Mesenchymal stem cell (in vitro differentiated cells and primary cell): ENCODE results near the gene SPHK1.
"Not testable (repeated sequence)": the region's sequence is repeated elsewhere in the genome, so short reads cannot be mapped to it uniquely, and the experiment has no call there.

Experiments
- DNase-seq: peaks from one replicate; pipeline ENCODE4 v3.0.0-alpha.2; 2013
- H2AFZ ChIP-seq: one replicate; pipeline ENCODE4 v1.6.1; 2013; ENCODE audit warnings: low read depth, mild to moderate bottlenecking, control low read depth, inconsistent platforms, low read length, moderate library complexity
- H2AK5ac ChIP-seq: 2 replicates; pipeline ENCODE4 v1.6.1; 2013; ENCODE audit warnings: low read length, moderate library complexity, mild to moderate bottlenecking, inconsistent platforms; ENCODE audit not compliant: severe bottlenecking
- H2BK120ac ChIP-seq: one replicate; pipeline ENCODE4 v1.6.1; 2013; ENCODE audit warnings: low read depth, mild to moderate bottlenecking, inconsistent platforms, low read length, moderate library complexity
- H2BK12ac ChIP-seq, 2 experiments: one replicate each; pipeline ENCODE4 v1.6.1; 2013; ENCODE audit warnings: inconsistent platforms in 2 of 2, low read length in 2 of 2, mild to moderate bottlenecking in 2 of 2, moderate library complexity in 2 of 2, control low read depth in 1 of 2
- H2BK15ac ChIP-seq: one replicate; pipeline ENCODE4 v1.6.1; 2013; ENCODE audit warnings: mild to moderate bottlenecking, low read depth, inconsistent platforms; ENCODE audit not compliant: poor library complexity, severe bottlenecking
- H2BK5ac ChIP-seq: 2 replicates; pipeline ENCODE4 v1.6.1; 2013; ENCODE audit warnings: low read depth, mild to moderate bottlenecking, low read length, control low read depth, inconsistent platforms; ENCODE audit not compliant: poor library complexity, severe bottlenecking
- H3K14ac ChIP-seq, 2 experiments: one replicate each; pipeline ENCODE4 v1.6.1; 2013; ENCODE audit warnings: inconsistent platforms in 2 of 2, low read length in 2 of 2, control low read depth in 1 of 2, mild to moderate bottlenecking in 1 of 2, moderate library complexity in 1 of 2
- H3K18ac ChIP-seq, 2 experiments: one replicate each; pipeline ENCODE4 v1.6.1; 2013; ENCODE audit warnings: inconsistent platforms in 2 of 2, low read length in 2 of 2, control low read depth in 1 of 2, low read depth in 1 of 2, mild to moderate bottlenecking in 1 of 2
- H3K23ac ChIP-seq, 2 experiments: one replicate each; pipeline ENCODE4 v1.6.1; 2013; ENCODE audit warnings: inconsistent platforms in 2 of 2, low read length in 2 of 2, mild to moderate bottlenecking in 2 of 2, moderate library complexity in 2 of 2, control low read depth in 1 of 2
- H3K27ac ChIP-seq: 2 replicates; pipeline ENCODE4 v1.5.1; 2013; ENCODE audit warnings: mild to moderate bottlenecking, moderate library complexity, low read length, control low read depth, inconsistent platforms; ENCODE audit not compliant: poor library complexity, severe bottlenecking
- H3K27me3 ChIP-seq, 2 experiments: 2 replicates each; pipeline versions ENCODE4 v1.6.1 to v1.7.0; 2013; ENCODE audit warnings: low read length in 2 of 2, mild to moderate bottlenecking in 2 of 2, moderate library complexity in 2 of 2, control low read depth in 1 of 2, inconsistent platforms in 1 of 2; ENCODE audit not compliant: control insufficient read depth in 1 of 2, insufficient read depth in 1 of 2
- H3K36me3 ChIP-seq, 2 experiments: 2 replicates each; pipeline versions ENCODE4 v1.6.1 to v1.7.0; 2013; ENCODE audit warnings: low read length in 2 of 2, control low read depth in 1 of 2, inconsistent platforms in 1 of 2, low read depth in 1 of 2, mild to moderate bottlenecking in 1 of 2; ENCODE audit not compliant: insufficient read depth in 2 of 2, control insufficient read depth in 1 of 2
- H3K4ac ChIP-seq, 2 experiments: one replicate each; pipeline ENCODE4 v1.6.1; 2013; ENCODE audit warnings: inconsistent platforms in 2 of 2, low read length in 2 of 2, mild to moderate bottlenecking in 2 of 2, moderate library complexity in 2 of 2, control low read depth in 1 of 2, low read depth in 1 of 2
- H3K4me1 ChIP-seq: 2 replicates; pipeline ENCODE4 v1.6.1; 2013; ENCODE audit warnings: low read depth, low read length, control low read depth; ENCODE audit not compliant: control insufficient read depth, insufficient read depth
- H3K4me2 ChIP-seq: 2 replicates; pipeline ENCODE4 v1.6.1; 2013; ENCODE audit warnings: low read length, mild to moderate bottlenecking, inconsistent platforms; ENCODE audit not compliant: poor library complexity, severe bottlenecking
- H3K4me3 ChIP-seq, 2 experiments: 2 replicates each; pipeline versions ENCODE4 v1.5.1 to v1.7.0; 2013; ENCODE audit warnings: low read length in 2 of 2, mild to moderate bottlenecking in 2 of 2, control low read depth in 1 of 2, low read depth in 1 of 2; ENCODE audit not compliant: insufficient read depth in 1 of 2
- H3K79me1 ChIP-seq: replicated peaks from 2 replicates; pipeline ENCODE4 v1.6.1; 2013; ENCODE audit warnings: mild to moderate bottlenecking, control low read depth, low read length, inconsistent platforms; ENCODE audit not compliant: poor library complexity, severe bottlenecking
- H3K9ac ChIP-seq: 2 replicates; pipeline ENCODE4 v1.7.0; 2013; ENCODE audit warnings: mild to moderate bottlenecking, low read length, moderate library complexity
- H3K9me3 ChIP-seq: 2 replicates; pipeline ENCODE4 v1.7.0; 2013; ENCODE audit warnings: mild to moderate bottlenecking, low read length; ENCODE audit not compliant: control insufficient read depth
- H4K8ac ChIP-seq: one replicate; pipeline ENCODE4 v1.6.1; 2013; ENCODE audit warnings: inconsistent platforms, mild to moderate bottlenecking, low read length, moderate library complexity
- H4K91ac ChIP-seq: one replicate; pipeline ENCODE4 v1.6.1; 2013; ENCODE audit warnings: mild to moderate bottlenecking, low read length, inconsistent platforms
- WGBS: methylation state at CpG from one replicate; pipeline ENCODE4 v1.1.7; 2013; ENCODE audit warnings: mixed read lengths; 5-methylcytosine and 5-hydroxymethylcytosine counted together

SPHK1 gene

DNA sequence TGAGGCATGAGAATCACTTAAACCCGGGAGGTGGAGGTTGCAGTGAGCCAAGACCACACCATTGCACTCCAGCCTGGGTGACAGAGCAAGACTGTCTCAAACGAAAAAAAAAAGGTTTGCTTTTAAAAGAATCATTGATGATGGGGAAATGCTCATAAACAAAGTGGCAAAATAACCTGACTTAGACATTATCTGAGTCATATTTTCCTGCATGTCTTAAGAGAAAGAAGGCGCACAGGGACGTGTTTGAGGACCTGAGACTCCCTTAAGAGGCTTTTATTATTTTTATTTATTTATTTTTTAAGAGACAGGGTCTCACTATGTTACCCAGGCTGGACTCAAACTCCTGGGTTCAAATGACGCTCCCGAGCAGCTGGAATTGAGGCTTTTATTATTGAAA, 25.0 kb upstream of the SPHK1 start:
- Histone ChIP-seq H3K27me3 (no peaks in the 10 kb centered on the region), H2BK12ac (no peak overlapping the region), H3K4me3 (no peak overlapping the region), H3K18ac (no peak overlapping the region), H3K23ac (no peak overlapping the region), H3K9ac (no peak overlapping the region), H2BK5ac (no peak overlapping the region), H3K27ac (no peak overlapping the region), H3K9me3 (no peaks in the 10 kb centered on the region), H3K4me1 (peaks cover 2% of the 10 kb centered on the region), H3K36me3 (no peaks in the 10 kb centered on the region), H3K4ac (no peak overlapping the region), H4K91ac (no peak overlapping the region), H2BK120ac (no peak overlapping the region), H2BK15ac (no peak overlapping the region), H2AK5ac (no peak overlapping the region), H3K14ac (no peak overlapping the region), H4K8ac (no peak overlapping the region), H3K4me2 (no peak overlapping the region), H3K79me1 (no peaks in the 10 kb centered on the region), H2AFZ (no peak overlapping the region)
- WGBS: 79% methylated on average over 4 of the region's 6 CpGs
- DNase-seq: no peak

- H2BK15ac ChIP-seq, H2AFZ ChIP-seq, H3K14ac ChIP-seq, DNase-seq, H3K9me3 ChIP-seq, H2BK5ac ChIP-seq, H3K27ac ChIP-seq, H3K23ac ChIP-seq, H3K36me3 ChIP-seq, H3K79me1 ChIP-seq, H3K4me3 ChIP-seq, H4K91ac ChIP-seq, H3K4me1 ChIP-seq, H3K18ac ChIP-seq, H3K4me2 ChIP-seq, H3K27me3 ChIP-seq, H2BK120ac ChIP-seq, H2BK12ac ChIP-seq, H4K8ac ChIP-seq, H3K4ac ChIP-seq, H3K9ac ChIP-seq, H2AK5ac ChIP-seq: not testable (repeated sequence)
- WGBS: 89% methylated on average over 6 of the region's 6 CpGs
These were observed 24.6 kb upstream of the SPHK1 start for GRCh38 chr17:76359776-76360175.

DNA sequence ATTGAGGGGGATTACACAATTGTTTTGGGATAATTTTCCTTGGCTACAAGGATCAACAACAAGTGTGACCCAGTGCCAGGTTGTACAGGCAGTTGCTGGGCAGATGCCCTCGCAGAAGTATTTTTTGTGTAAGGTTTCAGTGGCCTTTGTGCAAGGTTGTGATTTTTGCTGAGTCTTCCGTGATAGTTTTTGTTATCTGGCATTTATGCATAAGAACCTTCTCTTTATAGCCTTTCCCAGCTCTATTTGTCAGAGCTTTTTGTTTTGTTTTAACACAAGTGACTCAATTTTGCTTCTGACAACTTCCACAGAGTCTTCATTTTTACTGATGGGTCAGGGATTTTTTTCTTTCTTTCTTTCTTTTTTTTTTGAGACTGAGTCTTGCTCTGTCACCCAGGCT, 23.9 kb upstream of the SPHK1 start:
- no peak overlapping the region for H3K18ac ChIP-seq
- no peak overlapping the region for H3K4me3 ChIP-seq
- no peaks in the 10 kb centered on the region for H3K4me1 ChIP-seq
- no peak overlapping the region for H3K14ac ChIP-seq
- H2BK5ac ChIP-seq: no peak overlapping the region
- H2AFZ ChIP-seq: no peak overlapping the region
- no peak overlapping the region for H2AK5ac ChIP-seq
- no peak overlapping the region for H4K8ac ChIP-seq
- peak overlapping the region; percentile 32 for H3K9ac ChIP-seq
- no peak overlapping the region for H2BK12ac ChIP-seq
- no peak overlapping the region for H4K91ac ChIP-seq
- H3K4me2 ChIP-seq: no peak overlapping the region
- DNase-seq: no peak
- H3K23ac ChIP-seq: no peak overlapping the region
- WGBS: 93% methylated on average over 1 of the region's 2 CpGs
- no peaks in the 10 kb centered on the region for H3K9me3 ChIP-seq
- H2BK15ac ChIP-seq: no peak overlapping the region
- H3K27ac ChIP-seq: no peak overlapping the region
- H3K36me3 ChIP-seq: no peaks in the 10 kb centered on the region
- no peaks in the 10 kb centered on the region for H3K79me1 ChIP-seq
- no peak overlapping the region for H3K4ac ChIP-seq
- no peaks in the 10 kb centered on the region for H3K27me3 ChIP-seq
- no peak overlapping the region for H2BK120ac ChIP-seq

DNA sequence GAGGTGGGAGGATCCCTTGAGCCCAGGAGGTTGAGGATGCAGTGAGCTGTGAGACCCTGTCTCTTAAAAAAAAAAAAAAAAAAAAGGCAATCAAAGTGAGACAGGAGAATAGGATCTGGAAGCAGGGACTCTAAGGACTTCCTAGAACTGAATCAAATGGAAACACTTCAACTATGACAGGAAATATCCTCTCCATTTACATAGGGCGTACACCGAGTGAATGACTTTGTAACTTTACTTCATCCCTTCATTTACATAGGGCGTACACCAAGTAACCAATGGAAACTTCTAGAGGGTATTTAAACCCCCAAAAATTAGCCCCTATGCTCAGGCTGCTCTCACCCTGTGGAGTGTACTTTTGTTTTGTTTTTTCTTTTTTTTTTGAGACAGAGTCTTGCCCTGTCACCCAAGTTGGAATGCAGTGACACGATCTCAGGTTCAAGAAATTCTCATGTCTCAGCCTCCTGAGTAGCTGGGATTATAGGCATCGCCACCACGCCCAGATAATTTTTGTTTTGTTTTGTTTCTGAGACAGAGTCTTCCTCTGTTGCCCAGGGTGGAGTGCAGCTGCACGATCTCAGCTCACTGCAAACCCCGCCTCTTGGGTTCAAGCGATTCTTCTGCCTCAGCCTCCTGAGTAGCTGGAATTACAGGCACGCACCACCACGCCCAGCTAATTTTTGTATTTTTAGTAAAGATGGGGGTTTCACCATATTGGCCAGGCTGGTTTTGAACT, 21.1 kb upstream of the SPHK1 start:
- H3K9ac ChIP-seq: no peak overlapping the region
- no peaks in the 10 kb centered on the region for H3K79me1 ChIP-seq
- no peak overlapping the region for H3K23ac ChIP-seq
- 90% methylated on average over 10 of the region's 11 CpGs for WGBS
- no peak overlapping the region for H2AK5ac ChIP-seq
- no peak overlapping the region for H3K4me3 ChIP-seq
- H2AFZ ChIP-seq: no peak overlapping the region
- H3K18ac ChIP-seq: no peak overlapping the region
- no peaks in the 10 kb centered on the region for H3K4me1 ChIP-seq
- H3K27me3 ChIP-seq: no peaks in the 10 kb centered on the region
- H2BK12ac ChIP-seq: no peak overlapping the region
- H2BK5ac ChIP-seq: no peak overlapping the region
- no peak overlapping the region for H3K14ac ChIP-seq
- H3K36me3 ChIP-seq: no peaks in the 10 kb centered on the region
- DNase-seq: no peak
- H4K91ac ChIP-seq: no peak overlapping the region
- H2BK15ac ChIP-seq: no peak overlapping the region
- H4K8ac ChIP-seq: no peak overlapping the region
- no peak overlapping the region for H2BK120ac ChIP-seq
- no peaks in the 10 kb centered on the region for H3K9me3 ChIP-seq
- no peak overlapping the region for H3K27ac ChIP-seq
- no peak overlapping the region for H3K4me2 ChIP-seq
- H3K4ac ChIP-seq: no peak overlapping the region
